ENCODE data around the gene TCF3. TPM values are rescaled to one million over a fixed set of nuclear protein-coding genes. Genes with fewer than 3 reads are reported as not detected.

Gene TCF3
- total RNA-seq, 2 experiments from 2014 or later: 518 to 811 TPM

GRCh38 chr19:1618157-1619093 is 34.0 kb downstream of the TCF3 start:
- Histone ChIP-seq H3K4me3 (ENCODE audit: low read depth, low read length, poor library complexity, severe bottlenecking) (no peak overlapping the region), H3K36me3 (ENCODE audit: insufficient read depth, low read length) (peaks cover 100% of the 10 kb centered on the region), H4K20me1 (ENCODE audit: insufficient read depth, low read length) (no peaks in the 10 kb centered on the region), H3K4me1 (ENCODE audit: insufficient read depth, low read length, poor library complexity, severe bottlenecking) (peaks cover 68% of the 10 kb centered on the region), H3K4me2 (ENCODE audit: low read length) (peak overlapping the region; percentile 44), H3K9me3 (ENCODE audit: low read length) (no peaks in the 10 kb centered on the region), H2AFZ (ENCODE audit: low read length) (no peak overlapping the region), H3K27ac (ENCODE audit: low read depth, low read length, poor library complexity, severe bottlenecking) (peak overlapping the region; percentile 58), H3K9me2 (ENCODE audit: insufficient read depth, low read length) (no peaks in the 10 kb centered on the region), H3K79me2 (ENCODE audit: insufficient read depth, low read depth, low read length) (peaks cover 21% of the 10 kb centered on the region; the same call in 1 of the 2 replicates)
- ChIA-PET CTCF (ENCODE audit: unreplicated experiment) (no interaction called here), POLR2A (no interaction called here)
- intact Hi-C loops (cut with micrococcal nuclease; ENCODE audit: unreplicated experiment): loop anchor here (2.0 kb wide), 1 partner anchor 30 kb away; no protein-coding TSS in a partner anchor
- peak; percentile 64 for DNase-seq (ENCODE audit: low spot score)
- no TSS peak for BruUV-seq (replicated peaks)
- TF ChIP-seq EZH2phosphoT487 (IDR thresholded peaks at IDR 0.05; ENCODE audit: borderline replicate concordance, low read depth, low read length) (no peak), CTCF (conservative IDR thresholded peaks at IDR 0.05; ENCODE audit: low read length) (peak; percentile 68)

GRCh38 chr19:1616875-1617274 is 35.5 kb downstream of the TCF3 start:
- peak; percentile 66 for DNase-seq (ENCODE audit: low spot score)
- Histone ChIP-seq H3K4me2 (ENCODE audit: low read length) (peak overlapping the region; percentile 44), H3K79me2 (ENCODE audit: insufficient read depth, low read depth, low read length) (peaks cover 10% of the 10 kb centered on the region; the same call in 1 of the 2 replicates), H3K36me3 (ENCODE audit: insufficient read depth, low read length) (peaks cover 100% of the 10 kb centered on the region), H2AFZ (ENCODE audit: low read length) (no peak overlapping the region), H3K27ac (ENCODE audit: low read depth, low read length, poor library complexity, severe bottlenecking) (peak overlapping the region; percentile 58), H3K9me2 (ENCODE audit: insufficient read depth, low read length) (no peaks in the 10 kb centered on the region), H3K4me1 (ENCODE audit: insufficient read depth, low read length, poor library complexity, severe bottlenecking) (peaks cover 78% of the 10 kb centered on the region), H4K20me1 (ENCODE audit: insufficient read depth, low read length) (no peaks in the 10 kb centered on the region), H3K4me3 (ENCODE audit: low read depth, low read length, poor library complexity, severe bottlenecking) (no peak overlapping the region), H3K9me3 (ENCODE audit: low read length) (no peaks in the 10 kb centered on the region)
- intact Hi-C loops (cut with micrococcal nuclease; ENCODE audit: unreplicated experiment): no loop called here
- ChIA-PET CTCF (ENCODE audit: unreplicated experiment) (interaction anchor here (0.7 kb wide), 1 partner anchor 71 kb away, joined by 4 read pairs; no protein-coding TSS in a partner anchor), POLR2A (interaction anchor here (0.6 kb wide), 1 partner anchor 365 kb away, joined by 3 read pairs; no protein-coding TSS in a partner anchor)
- no TSS peak for BruUV-seq (replicated peaks)
- no peak for TF ChIP-seq CTCF (conservative IDR thresholded peaks at IDR 0.05; ENCODE audit: low read length)
- TF ChIP-seq EZH2phosphoT487 (IDR thresholded peaks at IDR 0.05; ENCODE audit: borderline replicate concordance, low read depth, low read length): no peak
